CD4-positive, alpha-beta T cell (primary cell): ENCODE results near the gene SNX19. TPM values are rescaled to one million over a fixed set of nuclear protein-coding genes. Genes with fewer than 3 reads are reported as not detected.

Source experiments
- ATAC-seq: fragments of 200-7000 bp; cut with Tn5 transposase; one replicate; pipeline ENCODE4 v1.10.0; 2022; ENCODE audit warnings: mild to moderate bottlenecking; ENCODE audit not compliant: poor library complexity
- CTCF ChIA-PET: fragments of 350-600 bp; sonication (Branson Sonifier 250); formaldehyde crosslinking; loops from one replicate; lab custom pipeline; 2021; ENCODE audit warnings: antibody characterized with exemption, inconsistent platforms; lab: Charles Lee
- POLR2A ChIA-PET: fragments of 350-600 bp; sonication (Branson Sonifier 250); formaldehyde crosslinking; loops from one replicate; lab custom pipeline; 2021; ENCODE audit warnings: antibody characterized with exemption, inconsistent platforms; lab: Charles Lee
- DNase-seq, 14 experiments: peaks; one replicate each; pipeline ENCODE4 v3.0.0-alpha.2; 2013 to 2020; ENCODE audit warnings: mixed read lengths in 2 of 14
- H3K27ac ChIP-seq, 2 donors: one replicate each; pipeline versions ENCODE4 v1.5.1 to v1.7.0; 2013; ENCODE audit warnings: low read length in 2 of 2, low read depth in 1 of 2, mild to moderate bottlenecking in 1 of 2
- H3K27me3 ChIP-seq, 2 experiments: 1 replicate in 1 of 2; 2 replicates in 1 of 2; pipeline versions ENCODE4 v1.6.1 to v1.7.0; 2013; ENCODE audit warnings: low read length in 2 of 2, control low read depth in 1 of 2, mild to moderate bottlenecking in 1 of 2, moderate library complexity in 1 of 2; ENCODE audit not compliant: insufficient read depth in 2 of 2, control insufficient read depth in 1 of 2
- H3K36me3 ChIP-seq: one replicate; pipeline ENCODE4 v1.6.1; 2013; ENCODE audit warnings: low read length, control low read depth; ENCODE audit not compliant: insufficient read depth
- H3K4me1 ChIP-seq: one replicate; pipeline ENCODE4 v1.6.1; 2013; ENCODE audit warnings: low read length, control low read depth; ENCODE audit not compliant: insufficient read depth
- H3K4me3 ChIP-seq: one replicate; pipeline ENCODE4 v1.5.1; 2013; ENCODE audit warnings: mild to moderate bottlenecking, low read length, moderate library complexity
- H3K9me3 ChIP-seq, 2 experiments: 1 replicate in 1 of 2; 2 replicates in 1 of 2; pipeline versions ENCODE4 v1.6.1 to v1.7.0; 2013; ENCODE audit warnings: low read length in 2 of 2, mild to moderate bottlenecking in 2 of 2, control low read depth in 1 of 2, moderate library complexity in 1 of 2; ENCODE audit not compliant: control insufficient read depth in 1 of 2, insufficient read depth in 1 of 2
- H3K27ac Mint-ChIP-seq: one replicate; pipeline ENCODE4 v1.8.0; 2020; ENCODE audit warnings: mixed read lengths
- H3K27me3 Mint-ChIP-seq: one replicate; pipeline ENCODE4 v1.8.0; 2021; ENCODE audit warnings: mixed read lengths
- H3K36me3 Mint-ChIP-seq: one replicate; pipeline ENCODE4 v1.8.0; 2021; ENCODE audit warnings: low read depth, mixed read lengths
- H3K4me1 Mint-ChIP-seq: one replicate; pipeline ENCODE4 v1.8.0; 2021; ENCODE audit warnings: low read depth, mixed read lengths
- H3K4me3 Mint-ChIP-seq: one replicate; pipeline ENCODE4 v1.8.0; 2020; ENCODE audit warnings: mild to moderate bottlenecking, mixed read lengths
- H3K9me3 Mint-ChIP-seq: one replicate; pipeline ENCODE4 v1.8.0; 2020; ENCODE audit warnings: mixed read lengths
- intact Hi-C, 2 experiments: fragments of 100-400 bp; cut with DNase I in 1 of 2; cut with micrococcal nuclease in 1 of 2; formaldehyde crosslinking; loops; one replicate each; pipeline versions ENCODE4 v1.15.1 to v1.9.0; 2023 to 2025; cut with DNase I, micrococcal nuclease
- total RNA-seq, 174 experiments: library from RNA in 2 of 174; stranded (reverse) in 2 of 174; gene quantifications; one replicate each; pipeline ENCODE4 v1.2.3 and lab custom pipeline; 2021 to 2026
- TF ChIP-seq, protein P1 (sequence below): fragments of 200-600 bp; IDR thresholded peaks from one replicate; pipeline ENCODE4 v1.8.0; 2022; ENCODE audit warnings: antibody characterized with exemption, mild to moderate bottlenecking

The SNX19 gene
- total RNA-seq, 2 experiments from 2014 or later, result 41.2 to 43.8 TPM

DNA sequence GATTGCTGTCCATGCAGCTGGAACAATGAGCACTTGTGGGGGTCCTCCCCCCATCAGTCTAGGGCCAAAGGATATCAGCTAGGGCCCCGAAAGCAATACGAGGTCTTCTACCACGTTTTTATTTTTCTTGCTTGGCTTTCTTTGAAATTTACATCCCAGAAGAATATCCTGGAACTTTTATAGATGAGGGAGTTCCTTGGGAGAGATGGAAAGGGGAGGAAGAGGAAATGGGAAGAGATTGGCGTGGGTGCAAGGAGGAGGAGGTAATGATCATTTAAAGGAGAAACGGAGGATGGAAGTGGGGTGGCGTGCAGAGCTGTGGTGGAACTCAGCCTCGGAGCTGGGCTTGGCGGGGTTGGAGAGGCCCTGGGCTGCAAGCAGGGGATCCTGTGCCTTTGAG, 90.3 kb downstream of the SNX19 start:
- H3K27me3 Mint-ChIP-seq, result peaks cover 4% of the 10 kb centered on the region
- no peaks in the 10 kb centered on the region for H3K36me3 ChIP-seq
- no peaks in the 10 kb centered on the region for H3K4me1 Mint-ChIP-seq
- H3K9me3 Mint-ChIP-seq, result no peaks in the 10 kb centered on the region
- intact Hi-C loops, result no loop called here
- H3K27ac ChIP-seq, result no peak overlapping the region
- no peak overlapping the region for H3K27ac Mint-ChIP-seq
- no peaks in the 10 kb centered on the region for H3K9me3 ChIP-seq
- H3K36me3 Mint-ChIP-seq, result no peaks in the 10 kb centered on the region
- no peaks in the 10 kb centered on the region for H3K27me3 ChIP-seq
- no peak for ATAC-seq
- no peaks in the 10 kb centered on the region for H3K4me1 ChIP-seq
- ChIA-PET CTCF (no interaction called here), POLR2A (no interaction called here)
- TF ChIP-seq, protein P1, sequence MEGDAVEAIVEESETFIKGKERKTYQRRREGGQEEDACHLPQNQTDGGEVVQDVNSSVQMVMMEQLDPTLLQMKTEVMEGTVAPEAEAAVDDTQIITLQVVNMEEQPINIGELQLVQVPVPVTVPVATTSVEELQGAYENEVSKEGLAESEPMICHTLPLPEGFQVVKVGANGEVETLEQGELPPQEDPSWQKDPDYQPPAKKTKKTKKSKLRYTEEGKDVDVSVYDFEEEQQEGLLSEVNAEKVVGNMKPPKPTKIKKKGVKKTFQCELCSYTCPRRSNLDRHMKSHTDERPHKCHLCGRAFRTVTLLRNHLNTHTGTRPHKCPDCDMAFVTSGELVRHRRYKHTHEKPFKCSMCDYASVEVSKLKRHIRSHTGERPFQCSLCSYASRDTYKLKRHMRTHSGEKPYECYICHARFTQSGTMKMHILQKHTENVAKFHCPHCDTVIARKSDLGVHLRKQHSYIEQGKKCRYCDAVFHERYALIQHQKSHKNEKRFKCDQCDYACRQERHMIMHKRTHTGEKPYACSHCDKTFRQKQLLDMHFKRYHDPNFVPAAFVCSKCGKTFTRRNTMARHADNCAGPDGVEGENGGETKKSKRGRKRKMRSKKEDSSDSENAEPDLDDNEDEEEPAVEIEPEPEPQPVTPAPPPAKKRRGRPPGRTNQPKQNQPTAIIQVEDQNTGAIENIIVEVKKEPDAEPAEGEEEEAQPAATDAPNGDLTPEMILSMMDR, result no peak
- DNase-seq, result no peak
- no peak overlapping the region for H3K4me3 ChIP-seq
- no peak overlapping the region for H3K4me3 Mint-ChIP-seq

DNA sequence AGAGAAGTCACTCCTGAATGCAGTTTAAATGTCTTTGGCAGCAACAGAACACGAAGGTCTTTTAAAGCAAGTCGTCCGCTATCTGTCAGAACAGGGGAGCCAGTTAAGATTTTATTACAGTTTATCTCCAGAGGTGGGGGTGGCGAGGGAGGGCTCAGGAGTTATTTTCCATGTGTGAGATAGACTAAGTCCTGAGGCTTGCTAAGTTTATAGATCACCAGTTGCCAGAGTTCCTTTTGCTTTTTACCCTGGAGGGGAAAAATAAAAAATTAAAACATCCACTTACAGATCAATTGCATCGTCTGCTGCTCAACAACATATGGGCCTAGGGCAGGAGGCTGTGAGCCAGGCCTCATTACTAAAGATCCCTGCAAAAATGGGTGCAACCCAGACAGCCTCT, 90.7 kb downstream of the SNX19 start:
- H3K4me1 Mint-ChIP-seq, result no peaks in the 10 kb centered on the region
- Histone ChIP-seq H3K9me3 (no peaks in the 10 kb centered on the region), H3K4me3 (no peak overlapping the region), H3K4me1 (no peaks in the 10 kb centered on the region), H3K36me3 (no peaks in the 10 kb centered on the region), H3K27ac (no peak overlapping the region), H3K27me3 (no peaks in the 10 kb centered on the region)
- POLR2A ChIA-PET, result no interaction called here
- CTCF ChIA-PET, result no interaction called here
- no peaks in the 10 kb centered on the region for H3K9me3 Mint-ChIP-seq
- no peak overlapping the region for H3K4me3 Mint-ChIP-seq
- intact Hi-C loops, result no loop called here
- TF ChIP-seq, protein P1, result no peak
- no peaks in the 10 kb centered on the region for H3K36me3 Mint-ChIP-seq
- H3K27me3 Mint-ChIP-seq, result peaks cover 4% of the 10 kb centered on the region
- DNase-seq, result no peak
- no peak for ATAC-seq
- H3K27ac Mint-ChIP-seq, result no peak overlapping the region
